WTC11 (cell line): ENCODE data around the gene FMNL3. TPM values are rescaled to one million over a fixed set of nuclear protein-coding genes. Genes with fewer than 3 reads are reported as not detected.

Experiments
- ATAC-seq: fragments of 200-7000 bp; cut with Tn5 transposase; 2 replicates; pipeline ENCODE4 v1.10.0; 2021; ENCODE audit warnings: mild to moderate bottlenecking, moderate library complexity
- CTCF ChIA-PET: fragments of 300-600 bp; sonication (Branson Sonifier 250); formaldehyde crosslinking; loops from one replicate; lab custom pipeline; 2021; ENCODE audit warnings: antibody characterized with exemption; lab: Charles Lee
- POLR2A ChIA-PET: fragments of 350-600 bp; sonication (Branson Sonifier 250); formaldehyde crosslinking; loops from one replicate; lab custom pipeline; 2021; ENCODE audit warnings: antibody characterized with exemption; lab: Charles Lee
- DNase-seq: peaks from one replicate; pipeline ENCODE4 v3.0.0; 2021; ENCODE audit warnings: low spot score
- H3K27ac Mint-ChIP-seq: 2 replicates; pipeline ENCODE4 v1.8.0; 2021; ENCODE audit warnings: mixed read lengths
- H3K27me3 Mint-ChIP-seq: 2 replicates; pipeline ENCODE4 v1.8.0; 2021; ENCODE audit warnings: low read depth, mild to moderate bottlenecking, moderate library complexity, mixed read lengths
- H3K36me3 Mint-ChIP-seq: 2 replicates; pipeline ENCODE4 v1.8.0; 2021; ENCODE audit warnings: mixed read lengths
- H3K4me1 Mint-ChIP-seq: 2 replicates; pipeline ENCODE4 v1.8.0; 2022; ENCODE audit warnings: mixed read lengths
- H3K4me3 Mint-ChIP-seq: 2 replicates; pipeline ENCODE4 v1.8.0; 2021; ENCODE audit warnings: mild to moderate bottlenecking, moderate library complexity, mixed read lengths
- H3K9me3 Mint-ChIP-seq: 2 replicates; pipeline ENCODE4 v1.8.0; 2021; ENCODE audit warnings: mixed read lengths
- ATF3 ChIP-seq: sonication (generic); formaldehyde crosslinking; conservative IDR thresholded peaks from 2 replicates; pipeline ENCODE4 v1.8.1; 2022; ENCODE audit warnings: mild to moderate bottlenecking, missing genetic modification reagents
- CBFB ChIP-seq: sonication (generic); formaldehyde crosslinking; IDR thresholded peaks from 2 replicates; pipeline ENCODE4 v1.8.1; 2022; ENCODE audit warnings: mild to moderate bottlenecking, low read depth, missing genetic modification reagents
- CTCF ChIP-seq: fragments of 200-600 bp; IDR thresholded peaks from 2 replicates; pipeline ENCODE4 v1.8.0; 2022; ENCODE audit warnings: antibody characterized with exemption
- ESRRA ChIP-seq: sonication (generic); formaldehyde crosslinking; IDR thresholded peaks from 2 replicates; pipeline ENCODE4 v1.8.1; 2022; ENCODE audit warnings: mild to moderate bottlenecking, missing genetic modification reagents, borderline replicate concordance
- FOXP1 ChIP-seq: sonication (generic); formaldehyde crosslinking; IDR thresholded peaks from 2 replicates; pipeline ENCODE4 v1.8.0; 2022; ENCODE audit warnings: missing genetic modification reagents, mild to moderate bottlenecking, moderate library complexity, borderline replicate concordance
- FOXP4 ChIP-seq: sonication (generic); formaldehyde crosslinking; IDR thresholded peaks from 2 replicates; pipeline ENCODE4 v1.8.0; 2022; ENCODE audit warnings: mild to moderate bottlenecking, missing genetic modification reagents
- HMGXB4 ChIP-seq: sonication (generic); formaldehyde crosslinking; IDR thresholded peaks from 2 replicates; pipeline ENCODE4 v1.8.1; 2023; ENCODE audit warnings: mild to moderate bottlenecking, moderate library complexity, missing genetic modification reagents
- MXD4 ChIP-seq: fragments of 250-450 bp; sonication (Bioruptor Pico); IDR thresholded peaks from 2 replicates; pipeline ENCODE4 v1.8.0; 2021; ENCODE audit warnings: mild to moderate bottlenecking, moderate library complexity, borderline replicate concordance
- NFYB ChIP-seq: sonication (generic); formaldehyde crosslinking; conservative IDR thresholded peaks from 2 replicates; pipeline ENCODE4 v1.8.0; 2022; ENCODE audit warnings: low read depth, missing genetic modification reagents
- OVOL2 ChIP-seq: fragments of 250-450 bp; sonication (Bioruptor Pico); IDR thresholded peaks from 2 replicates; pipeline ENCODE4 v1.9.0; 2021; ENCODE audit warnings: mild to moderate bottlenecking, borderline replicate concordance
- TP53 ChIP-seq: sonication (generic); formaldehyde crosslinking; IDR thresholded peaks from 2 replicates; pipeline ENCODE4 v1.8.1; 2023; ENCODE audit warnings: mild to moderate bottlenecking, missing genetic modification reagents
- ZMAT4 ChIP-seq: fragments of 250-450 bp; sonication (Bioruptor Pico); IDR thresholded peaks from 2 replicates; pipeline ENCODE4 v1.9.0; 2021; ENCODE audit warnings: mild to moderate bottlenecking
- ZNF138 ChIP-seq: sonication (generic); formaldehyde crosslinking; conservative IDR thresholded peaks from 2 replicates; pipeline ENCODE4 v1.8.1; 2022; ENCODE audit warnings: mild to moderate bottlenecking, moderate library complexity, missing genetic modification reagents
- ZNF263 ChIP-seq: sonication (generic); formaldehyde crosslinking; IDR thresholded peaks from 2 replicates; pipeline ENCODE4 v1.8.1; 2022; ENCODE audit warnings: low read depth, mild to moderate bottlenecking, moderate library complexity, missing genetic modification reagents
- ZNF425 ChIP-seq: fragments of 250-450 bp; sonication (Bioruptor Pico); conservative IDR thresholded peaks from 2 replicates; pipeline ENCODE4 v1.9.0; 2021; ENCODE audit warnings: mild to moderate bottlenecking
- total RNA-seq: library from RNA; stranded (reverse); gene quantifications from 3 replicates; pipeline ENCODE4 v1.2.3, GENCODE V29; 2021

FMNL3 gene
- total RNA-seq, 1 experiment from 2014 or later = 19.3 TPM

GRCh38 chr12:49644620-49644994 is 62.6 kb downstream of the FMNL3 start:
- no peaks in the 10 kb centered on the region for H3K9me3 Mint-ChIP-seq
- TF ChIP-seq HMGXB4 = 0 out of 2 replicates have a peak, but pooled peaks have one; percentile 33
- no peak for TF ChIP-seq NFYB (CRISPR knock-in tag)
- TF ChIP-seq CTCF = peak; percentile 85
- H3K36me3 Mint-ChIP-seq = peaks cover 44% of the 10 kb centered on the region
- H3K27ac Mint-ChIP-seq = peak overlapping the region; percentile 14; the same call in 1 of the 2 replicates
- DNase-seq (peak; percentile 80), ATAC-seq (peak; percentile 75)
- H3K4me1 Mint-ChIP-seq = peaks cover 16% of the 10 kb centered on the region
- POLR2A ChIA-PET = no interaction called here
- no peaks in the 10 kb centered on the region for H3K27me3 Mint-ChIP-seq
- no peak overlapping the region for H3K4me3 Mint-ChIP-seq
- CTCF ChIA-PET = interaction anchor here (0.6 to 2.8 kb wide), 8 partner anchors 18 to 107 kb away, joined by 3 to 19 read pairs (median 5); partner anchors contain the start of genes FMNL3 and TMBIM6

GRCh38 chr12:49643961-49644619 is 63.1 kb downstream of the FMNL3 start:
- CTCF ChIA-PET = interaction anchor here (0.6 to 2.8 kb wide), 6 partner anchors 21 to 184 kb away, joined by 3 to 19 read pairs (median 4); partner anchors contain the start of genes FMNL3, NCKAP5L, PRPF40B and TMBIM6
- TF ChIP-seq HMGXB4 = 0 out of 2 replicates have a peak, but pooled peaks have one; percentile 11
- no peak for TF ChIP-seq ESRRA
- Mint-ChIP-seq H3K27me3 (no peaks in the 10 kb centered on the region), H3K4me1 (peaks cover 16% of the 10 kb centered on the region), H3K36me3 (peaks cover 45% of the 10 kb centered on the region), H3K27ac (no peak overlapping the region), H3K4me3 (no peak overlapping the region), H3K9me3 (no peaks in the 10 kb centered on the region)
- POLR2A ChIA-PET = interaction anchor here (1.1 kb wide), 1 partner anchor 97 kb away, joined by 3 read pairs; the partner anchor contains the start of gene TMBIM6
- ATAC-seq (no peak; the same call in 1 of the 2 replicates), DNase-seq (no peak)

- Mint-ChIP-seq H3K27me3 (no peaks in the 10 kb centered on the region), H3K9me3 (no peaks in the 10 kb centered on the region), H3K4me1 (peaks cover 16% of the 10 kb centered on the region), H3K27ac (no peak overlapping the region), H3K4me3 (no peak overlapping the region), H3K36me3 (peaks cover 44% of the 10 kb centered on the region)
- POLR2A ChIA-PET = interaction anchor here (1.1 kb wide), 1 partner anchor 98 kb away, joined by 3 read pairs; the partner anchor contains the start of gene TMBIM6
- TF ChIP-seq ESRRA = no peak
- TF ChIP-seq FOXP1 (CRISPR knock-in tag) = no peak
- no peak for ATAC-seq
- CTCF ChIA-PET = interaction anchor here (1.0 to 2.8 kb wide), 4 partner anchors 20 to 185 kb away, joined by 3 to 19 read pairs (median 5); partner anchors contain the start of genes FMNL3, NCKAP5L, PRPF40B and TMBIM6
- DNase-seq = no peak
These were observed 64.1 kb downstream of the FMNL3 start for GRCh38 chr12:49643135-49643534.

- Mint-ChIP-seq H3K9me3 (no peaks in the 10 kb centered on the region), H3K36me3 (peaks cover 47% of the 10 kb centered on the region), H3K4me1 (peaks cover 16% of the 10 kb centered on the region), H3K27me3 (no peaks in the 10 kb centered on the region), H3K4me3 (no peak overlapping the region), H3K27ac (peak overlapping the region; percentile 35; the same call in 1 of the 2 replicates)
- CTCF ChIA-PET = interaction anchor here (0.8 to 1.9 kb wide), 3 partner anchors 19 to 99 kb away, joined by 3 to 8 read pairs (median 4); partner anchors contain the start of genes PRPF40B and TMBIM6
- DNase-seq (no peak), ATAC-seq (no peak)
- POLR2A ChIA-PET = no interaction called here
- TF ChIP-seq ZNF138 (CRISPR knock-in tag) = no peak
- no peak for TF ChIP-seq FOXP1 (CRISPR knock-in tag)
- TF ChIP-seq OVOL2 (CRISPR knock-in tag) = no peak
- no peak for TF ChIP-seq CBFB (CRISPR knock-in tag)
- TF ChIP-seq MXD4 (CRISPR knock-in tag) = no peak
- no peak for TF ChIP-seq ZMAT4 (CRISPR knock-in tag)
- no peak for TF ChIP-seq FOXP4 (CRISPR knock-in tag)
- no peak for TF ChIP-seq NFYB (CRISPR knock-in tag)
- no peak for TF ChIP-seq ATF3 (CRISPR knock-in tag)
- TF ChIP-seq ZNF425 (CRISPR knock-in tag) = no peak
- TF ChIP-seq TP53 (CRISPR knock-in tag) = no peak
- TF ChIP-seq ZNF263 (CRISPR knock-in tag) = no peak
These were observed 64.8 kb downstream of the FMNL3 start for GRCh38 chr12:49642370-49642802.
